H1 (cell line): Measurements from ENCODE around the gene ANXA2.

Experiments used
- CBX5 ChIP-seq: fragments of 300-800, 300-1000 bp; sonication (generic); IDR thresholded peaks from 2 replicates; pipeline ENCODE4 v1.7.1; 2016; ENCODE audit warnings: antibody characterized with exemption, low read length, low read depth
- EP300 ChIP-seq, 2 experiments: IDR thresholded peaks; 1 replicate in 1 of 2; 2 replicates in 1 of 2; pipeline ENCODE4 v1.6.1; 2011 to 2012; ENCODE audit warnings: low read depth in 2 of 2, low read length in 2 of 2, mild to moderate bottlenecking in 2 of 2, borderline replicate concordance in 1 of 2, inconsistent platforms in 1 of 2, moderate library complexity in 1 of 2

DNA sequence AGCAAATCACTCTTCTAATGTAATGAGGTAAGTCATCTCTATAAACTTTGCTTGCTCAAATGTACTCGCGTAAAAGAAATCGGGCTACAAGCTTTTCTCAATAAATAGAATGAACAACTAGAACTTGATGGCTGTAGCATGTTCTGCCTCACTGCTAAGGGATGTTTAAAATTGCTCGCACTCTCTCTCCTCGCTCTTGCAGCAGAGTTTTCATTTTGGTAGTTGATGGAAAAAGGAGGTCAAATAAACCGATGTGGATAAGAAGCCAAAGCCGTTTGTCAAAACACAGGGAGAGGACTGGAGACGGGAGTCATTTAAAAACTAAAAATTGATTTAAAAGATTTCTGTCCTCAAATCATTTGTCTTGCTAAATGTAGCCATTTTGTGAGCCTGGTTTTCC lies 53.3 kb downstream of the ANXA2 start:
- TF ChIP-seq CBX5: no peak
- no peak for TF ChIP-seq EP300 (IDR thresholded peaks at IDR 0.05; ENCODE audit: borderline replicate concordance in 1 of 2, low read depth in 2 of 2, low read length in 2 of 2)
